ENCODE results near the gene PRKCQ.

Gene PRKCQ

DNA sequence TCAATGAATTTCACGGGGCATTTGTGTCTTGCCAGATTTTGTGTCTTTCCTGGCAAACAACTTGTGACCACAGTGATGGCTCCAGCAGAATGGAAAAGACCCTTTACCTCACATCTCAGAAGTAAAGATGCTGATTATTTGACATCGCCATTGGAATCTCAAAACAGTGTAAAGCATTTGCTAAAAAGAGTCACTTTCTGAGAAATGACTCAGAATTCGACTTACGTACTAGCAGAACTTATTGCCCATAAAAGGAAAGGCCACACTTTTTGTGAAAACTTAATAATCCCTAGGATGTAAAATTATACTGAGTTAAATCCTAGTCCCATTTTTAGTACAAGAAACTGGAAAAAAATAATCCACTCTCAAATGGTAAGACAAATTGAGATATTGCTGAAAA lies 35.9 kb upstream of the PRKCQ start:
- Histone ChIP-seq H3K14ac (ENCODE audit: low read length) (no peak overlapping the region), H3K4me3 (ENCODE audit: low read length in 2 of 2) (no peak overlapping the region), H3K23ac (ENCODE audit: low read depth, low read length, poor library complexity) (no peak overlapping the region), H3K4ac (ENCODE audit: low read length) (no peak overlapping the region), H2AFZ (ENCODE audit: low read length) (no peak overlapping the region), H3K79me1 (ENCODE audit: low read depth, low read length) (no peaks in the 10 kb centered on the region), H3K9me3 (replicated peaks in 1 of 2; ENCODE audit: control insufficient read depth in 2 of 2, insufficient read depth in 1 of 2, low read depth in 1 of 2, low read length in 2 of 2) (no peaks in the 10 kb centered on the region), H2AK5ac (ENCODE audit: low read depth, low read length) (no peak overlapping the region), H3K27ac (replicated peaks; ENCODE audit: low read length) (no peak overlapping the region), H2BK12ac (ENCODE audit: low read length) (no peak overlapping the region), H3K9ac (ENCODE audit: low read depth, low read length, poor library complexity) (no peak overlapping the region), H2BK15ac (ENCODE audit: low read length) (no peak overlapping the region), H3K18ac (ENCODE audit: low read length) (no peak overlapping the region), H3K27me3 (ENCODE audit: control insufficient read depth in 3 of 3, insufficient read depth in 3 of 3, low read depth in 1 of 3, low read length in 3 of 3) (no peaks in the 10 kb centered on the region), H2BK120ac (ENCODE audit: low read depth, low read length) (no peak overlapping the region), H4K8ac (ENCODE audit: low read depth, low read length) (no peak overlapping the region), H2BK5ac (ENCODE audit: low read length) (no peak overlapping the region), H3K4me1 (ENCODE audit: control insufficient read depth in 2 of 2, insufficient read depth in 1 of 2, low read depth in 1 of 2, low read length in 2 of 2) (no peaks in the 10 kb centered on the region), H4K91ac (ENCODE audit: low read depth, low read length, poor library complexity) (no peak overlapping the region), H3K4me2 (ENCODE audit: insufficient read depth, low read length, poor library complexity, severe bottlenecking) (no peak overlapping the region), H3K36me3 (replicated peaks in 1 of 2; ENCODE audit: control insufficient read depth in 2 of 2, insufficient read depth in 2 of 2, low read length in 2 of 2) (no peaks in the 10 kb centered on the region)
- no peak for DNase-seq (ENCODE audit: low spot score)
- WGBS, 2 donors (ENCODE audit: extremely low coverage in 2 of 2, insufficient read length in 2 of 2, insufficient replicate concordance in 1 of 2): no CpG with 5 or more reads among the region's 4 CpGs

DNA sequence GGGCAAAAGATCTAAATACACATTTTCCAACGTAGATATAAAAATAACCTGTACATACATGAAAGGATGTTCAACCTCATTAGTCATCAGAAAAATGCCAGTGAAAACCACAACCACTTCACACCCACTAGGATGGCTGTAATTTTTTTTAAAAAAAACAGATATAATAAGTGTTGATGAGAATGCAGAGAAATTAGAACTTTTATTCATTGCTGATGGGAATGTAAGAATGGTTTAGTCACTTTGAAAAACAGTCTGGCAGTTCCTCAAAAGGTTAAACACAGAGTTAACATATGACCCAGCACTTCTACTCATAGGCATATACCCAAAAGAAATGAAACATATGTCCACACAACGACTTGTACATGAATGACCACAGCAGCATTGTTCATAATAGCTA lies 32.3 kb upstream of the PRKCQ start:
- Histone ChIP-seq H4K8ac (ENCODE audit: low read depth, low read length) (no peak overlapping the region), H3K18ac (ENCODE audit: low read length) (no peak overlapping the region), H2BK15ac (ENCODE audit: low read length) (no peak overlapping the region), H2AK5ac (ENCODE audit: low read depth, low read length) (no peak overlapping the region), H3K4me1 (ENCODE audit: control insufficient read depth in 2 of 2, insufficient read depth in 1 of 2, low read depth in 1 of 2, low read length in 2 of 2) (no peaks in the 10 kb centered on the region), H3K27me3 (ENCODE audit: control insufficient read depth in 3 of 3, insufficient read depth in 3 of 3, low read depth in 1 of 3, low read length in 3 of 3) (no peaks in the 10 kb centered on the region), H3K4me3 (ENCODE audit: low read length in 2 of 2) (no peak overlapping the region), H3K4me2 (ENCODE audit: insufficient read depth, low read length, poor library complexity, severe bottlenecking) (no peak overlapping the region), H3K79me1 (ENCODE audit: low read depth, low read length) (no peaks in the 10 kb centered on the region), H3K14ac (ENCODE audit: low read length) (no peak overlapping the region), H3K9me3 (replicated peaks in 1 of 2; ENCODE audit: control insufficient read depth in 2 of 2, insufficient read depth in 1 of 2, low read depth in 1 of 2, low read length in 2 of 2) (no peaks in the 10 kb centered on the region), H3K27ac (replicated peaks; ENCODE audit: low read length) (no peak overlapping the region), H4K91ac (ENCODE audit: low read depth, low read length, poor library complexity) (no peak overlapping the region), H2BK12ac (ENCODE audit: low read length) (no peak overlapping the region), H2BK5ac (ENCODE audit: low read length) (no peak overlapping the region), H3K4ac (ENCODE audit: low read length) (no peak overlapping the region), H3K9ac (ENCODE audit: low read depth, low read length, poor library complexity) (no peak overlapping the region), H2BK120ac (ENCODE audit: low read depth, low read length) (no peak overlapping the region), H3K23ac (ENCODE audit: low read depth, low read length, poor library complexity) (no peak overlapping the region), H2AFZ (ENCODE audit: low read length) (no peak overlapping the region), H3K36me3 (replicated peaks in 1 of 2; ENCODE audit: control insufficient read depth in 2 of 2, insufficient read depth in 2 of 2, low read length in 2 of 2) (no peaks in the 10 kb centered on the region)
- no CpG with 5 or more reads among the region's 2 CpGs for whole genome bisulfite sequencing, 2 donors (ENCODE audit: extremely low coverage in 2 of 2, insufficient read length in 2 of 2, insufficient replicate concordance in 1 of 2)
- no peak for DNase-seq (ENCODE audit: low spot score)

DNA sequence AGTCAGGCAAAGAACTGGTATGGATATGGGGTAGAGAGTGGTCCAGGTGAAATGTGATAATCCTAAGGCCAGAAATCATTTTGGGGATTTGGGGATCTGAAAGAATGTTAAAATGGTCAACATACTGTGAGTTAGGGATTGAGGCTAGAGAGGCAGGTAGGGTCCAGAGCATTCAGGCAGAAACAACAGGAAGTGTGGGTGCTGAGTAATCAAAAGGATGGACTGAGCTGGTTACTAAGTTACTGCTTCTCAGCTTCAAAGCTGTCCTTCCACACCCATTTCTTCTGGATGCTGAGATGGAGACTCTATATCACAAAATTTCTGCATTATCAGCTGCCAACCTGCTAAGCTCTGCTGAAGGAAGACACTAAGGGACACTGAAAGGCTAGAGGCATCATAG lies 30.6 kb upstream of the PRKCQ start:
- Histone ChIP-seq H3K4ac (ENCODE audit: low read length) (no peak overlapping the region), H2AFZ (ENCODE audit: low read length) (no peak overlapping the region), H2BK15ac (ENCODE audit: low read length) (no peak overlapping the region), H2BK12ac (ENCODE audit: low read length) (no peak overlapping the region), H3K14ac (ENCODE audit: low read length) (no peak overlapping the region), H3K9me3 (replicated peaks in 1 of 2; ENCODE audit: control insufficient read depth in 2 of 2, insufficient read depth in 1 of 2, low read depth in 1 of 2, low read length in 2 of 2) (no peaks in the 10 kb centered on the region), H3K4me3 (ENCODE audit: low read length in 2 of 2) (no peak overlapping the region), H2BK120ac (ENCODE audit: low read depth, low read length) (no peak overlapping the region), H3K23ac (ENCODE audit: low read depth, low read length, poor library complexity) (no peak overlapping the region), H4K8ac (ENCODE audit: low read depth, low read length) (no peak overlapping the region), H3K27me3 (ENCODE audit: control insufficient read depth in 3 of 3, insufficient read depth in 3 of 3, low read depth in 1 of 3, low read length in 3 of 3) (no peaks in the 10 kb centered on the region), H3K36me3 (replicated peaks in 1 of 2; ENCODE audit: control insufficient read depth in 2 of 2, insufficient read depth in 2 of 2, low read length in 2 of 2) (no peaks in the 10 kb centered on the region), H3K4me2 (ENCODE audit: insufficient read depth, low read length, poor library complexity, severe bottlenecking) (no peak overlapping the region), H3K18ac (ENCODE audit: low read length) (no peak overlapping the region), H3K79me1 (ENCODE audit: low read depth, low read length) (no peaks in the 10 kb centered on the region), H4K91ac (ENCODE audit: low read depth, low read length, poor library complexity) (no peak overlapping the region), H3K27ac (replicated peaks; ENCODE audit: low read length) (no peak overlapping the region), H3K9ac (ENCODE audit: low read depth, low read length, poor library complexity) (no peak overlapping the region), H2BK5ac (ENCODE audit: low read length) (no peak overlapping the region), H2AK5ac (ENCODE audit: low read depth, low read length) (no peak overlapping the region), H3K4me1 (ENCODE audit: control insufficient read depth in 2 of 2, insufficient read depth in 1 of 2, low read depth in 1 of 2, low read length in 2 of 2) (no peaks in the 10 kb centered on the region)
- DNase-seq (ENCODE audit: low spot score): no peak

DNA sequence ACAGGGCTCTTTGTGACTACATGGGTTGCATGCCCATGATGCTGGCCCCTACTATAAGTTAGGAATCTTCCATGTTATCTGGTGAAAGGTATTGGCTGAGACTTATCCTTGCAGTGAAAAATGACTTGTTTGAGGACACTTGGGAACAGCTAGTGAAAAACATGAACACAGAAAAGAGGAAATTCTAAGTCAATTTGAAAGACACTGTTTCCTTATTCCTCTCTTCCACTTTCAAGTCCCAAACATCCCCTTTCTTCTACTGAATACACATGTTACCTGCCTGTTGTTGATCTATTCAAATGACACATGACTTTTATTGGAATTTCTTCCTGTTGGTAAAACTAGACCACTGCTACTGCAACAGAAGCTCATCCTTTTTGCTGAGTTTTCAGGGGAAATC lies 29.5 kb upstream of the PRKCQ start:
- Histone ChIP-seq H4K8ac (ENCODE audit: low read depth, low read length) (no peak overlapping the region), H3K14ac (ENCODE audit: low read length) (no peak overlapping the region), H3K4ac (ENCODE audit: low read length) (no peak overlapping the region), H3K9me3 (replicated peaks in 1 of 2; ENCODE audit: control insufficient read depth in 2 of 2, insufficient read depth in 1 of 2, low read depth in 1 of 2, low read length in 2 of 2) (no peaks in the 10 kb centered on the region), H3K79me1 (ENCODE audit: low read depth, low read length) (no peaks in the 10 kb centered on the region), H3K27me3 (ENCODE audit: control insufficient read depth in 3 of 3, insufficient read depth in 3 of 3, low read depth in 1 of 3, low read length in 3 of 3) (no peaks in the 10 kb centered on the region), H2AK5ac (ENCODE audit: low read depth, low read length) (no peak overlapping the region), H3K4me2 (ENCODE audit: insufficient read depth, low read length, poor library complexity, severe bottlenecking) (no peak overlapping the region), H2BK5ac (ENCODE audit: low read length) (no peak overlapping the region), H2AFZ (ENCODE audit: low read length) (no peak overlapping the region), H3K18ac (ENCODE audit: low read length) (no peak overlapping the region), H3K23ac (ENCODE audit: low read depth, low read length, poor library complexity) (no peak overlapping the region), H4K91ac (ENCODE audit: low read depth, low read length, poor library complexity) (no peak overlapping the region), H3K27ac (replicated peaks; ENCODE audit: low read length) (no peak overlapping the region), H2BK120ac (ENCODE audit: low read depth, low read length) (no peak overlapping the region), H3K36me3 (replicated peaks in 1 of 2; ENCODE audit: control insufficient read depth in 2 of 2, insufficient read depth in 2 of 2, low read length in 2 of 2) (no peaks in the 10 kb centered on the region), H2BK12ac (ENCODE audit: low read length) (no peak overlapping the region), H2BK15ac (ENCODE audit: low read length) (no peak overlapping the region), H3K4me1 (ENCODE audit: control insufficient read depth in 2 of 2, insufficient read depth in 1 of 2, low read depth in 1 of 2, low read length in 2 of 2) (no peaks in the 10 kb centered on the region), H3K4me3 (ENCODE audit: low read length in 2 of 2) (no peak overlapping the region), H3K9ac (ENCODE audit: low read depth, low read length, poor library complexity) (no peak overlapping the region)
- DNase-seq (ENCODE audit: low spot score): no peak
